Cerebellar nuclear complex (tissue), 1 donor: Measurements from ENCODE around the gene MBOAT1.

Source experiments
- DNase-seq, 2 experiments: peaks; one replicate each; lab custom pipeline; 2025; lab: John Stamatoyannopoulos, UW

MBOAT1 gene

GRCh38 chr6:20098267-20098876 is 113.9 kb downstream of the MBOAT1 start:
- no peak for DNase-seq

DNA sequence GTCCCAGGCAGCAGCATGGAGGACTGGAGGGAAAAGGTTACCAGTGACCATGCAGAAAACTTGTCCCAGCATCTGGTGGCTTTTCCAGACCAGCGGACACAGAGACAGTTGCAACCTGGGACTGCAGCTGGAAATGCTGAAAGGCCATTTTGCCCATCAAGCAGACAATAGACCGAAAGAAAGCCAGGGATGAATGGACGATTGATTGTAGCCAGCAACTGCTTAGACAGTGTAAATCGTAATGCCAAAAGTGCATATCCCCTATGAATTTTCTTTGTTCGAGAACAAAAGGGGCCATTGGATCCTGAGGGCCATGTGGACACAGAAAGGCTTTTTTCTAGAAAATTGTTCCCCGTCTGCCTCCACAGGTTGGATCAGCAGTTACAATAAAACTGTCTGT is 115.7 kb downstream of the MBOAT1 start:
- DNase-seq, result no peak

- DNase-seq, result no peak
These were observed 116.8 kb downstream of the MBOAT1 start for GRCh38 chr6:20095436-20095835.

DNA sequence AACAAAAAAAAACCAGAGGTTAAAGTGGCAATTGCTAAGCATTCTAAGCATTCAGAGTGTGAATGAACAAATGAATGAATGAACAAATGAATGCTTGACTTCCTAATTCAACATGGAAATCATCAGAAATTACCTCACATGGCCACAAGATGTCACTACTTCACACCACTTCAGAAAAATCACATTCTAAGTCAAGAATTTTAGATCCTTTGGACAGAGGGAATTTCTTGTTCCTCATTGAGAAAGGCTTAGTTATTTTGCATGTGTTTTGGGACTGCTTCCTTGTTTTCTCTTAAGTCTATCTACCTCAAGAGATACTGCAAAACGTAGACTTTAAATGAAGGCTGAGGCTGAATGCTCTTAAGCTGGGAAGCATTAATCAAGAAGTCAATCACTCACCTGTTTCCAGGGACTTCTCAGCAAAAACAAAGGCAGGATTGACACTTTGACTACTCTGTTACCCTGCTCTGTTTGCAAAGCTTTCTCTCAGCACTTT is 120.2 kb downstream of the MBOAT1 start:
- no peak for DNase-seq

DNA sequence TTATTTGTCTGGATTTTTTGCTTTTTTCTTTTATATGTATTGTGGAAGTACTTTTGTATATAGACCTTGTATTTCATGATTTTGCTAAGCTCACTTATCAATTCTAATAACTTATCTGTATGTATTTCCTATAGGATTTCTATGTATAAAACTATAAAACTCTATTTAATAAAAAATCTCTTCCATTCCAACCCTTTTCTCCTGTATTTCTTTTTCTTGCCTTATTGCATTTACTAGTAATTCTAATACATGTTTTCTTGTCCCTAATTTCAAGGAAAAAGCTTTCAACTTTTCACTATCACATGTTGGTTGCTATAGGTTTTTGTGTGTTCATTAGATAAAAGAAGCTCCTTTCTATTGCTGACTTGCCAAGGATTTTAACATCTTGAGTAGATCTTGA is 125.3 kb downstream of the MBOAT1 start:
- no peak for DNase-seq

DNA sequence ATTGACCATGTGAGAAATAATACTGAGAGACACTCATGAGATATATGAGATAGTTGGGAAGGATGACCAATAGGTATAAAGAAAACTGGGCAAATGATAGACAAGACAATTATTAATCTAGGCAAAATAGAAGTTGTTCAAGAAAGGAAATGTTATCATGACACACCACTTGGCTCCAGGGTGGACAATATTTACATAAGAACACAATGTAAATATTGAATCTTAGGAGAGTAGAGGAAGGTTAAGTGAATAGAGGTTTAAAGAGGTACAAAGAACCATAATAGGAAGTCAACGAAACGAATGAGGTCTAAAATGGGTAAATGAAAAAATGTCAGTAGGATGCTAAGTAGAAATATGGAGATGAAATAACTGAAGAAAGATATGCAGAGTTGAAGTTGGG is 126.5 kb downstream of the MBOAT1 start:
- DNase-seq, result no peak

DNA sequence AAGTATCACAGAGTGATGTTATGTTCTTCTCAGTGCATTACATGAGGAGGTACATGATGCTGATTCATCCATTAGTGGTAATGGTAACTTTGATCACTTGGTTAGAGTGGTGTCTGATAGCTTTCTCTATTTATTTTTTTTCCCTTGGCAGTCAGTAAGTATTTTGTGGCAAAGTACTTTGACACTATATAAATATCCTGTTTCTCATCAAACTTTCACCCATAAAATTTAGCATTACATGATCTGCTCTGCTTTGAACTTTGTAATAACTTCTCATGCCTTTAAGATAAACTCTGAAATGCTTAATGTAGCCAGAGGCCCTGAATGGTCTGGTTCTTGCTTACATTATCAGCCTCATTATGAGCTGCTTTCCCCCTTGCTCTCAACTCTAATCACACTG is 127.9 kb downstream of the MBOAT1 start:
- DNase-seq, result no peak

DNA sequence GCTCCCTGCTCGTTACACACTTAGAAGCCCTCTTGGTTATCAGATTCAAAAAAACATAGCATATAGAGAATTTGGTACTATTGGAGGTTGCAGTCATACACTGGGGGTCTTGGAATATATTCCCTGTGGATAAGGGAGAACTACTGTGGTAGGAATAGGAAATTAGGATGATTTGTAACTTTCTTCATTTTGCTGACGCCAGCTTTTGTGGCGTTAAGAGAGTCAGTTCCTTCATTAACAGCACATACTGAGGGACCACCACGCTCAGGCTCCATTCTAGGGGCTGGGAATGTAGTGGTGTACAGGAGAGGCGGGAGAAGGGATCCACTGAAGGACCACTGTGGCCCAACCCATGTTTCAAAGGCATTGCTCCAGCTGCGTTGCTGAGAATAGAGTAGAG is 140.3 kb downstream of the MBOAT1 start:
- no peak for DNase-seq

GRCh38 chr6:20070047-20070446 is 142.2 kb downstream of the MBOAT1 start:
- no peak for DNase-seq

GRCh38 chr6:20069021-20069522 is 143.2 kb downstream of the MBOAT1 start:
- DNase-seq, result no peak

GRCh38 chr6:20068421-20068988 is 143.8 kb downstream of the MBOAT1 start:
- DNase-seq, result no peak

GRCh38 chr6:20061952-20062351 is 150.3 kb downstream of the MBOAT1 start:
- no peak for DNase-seq

DNA sequence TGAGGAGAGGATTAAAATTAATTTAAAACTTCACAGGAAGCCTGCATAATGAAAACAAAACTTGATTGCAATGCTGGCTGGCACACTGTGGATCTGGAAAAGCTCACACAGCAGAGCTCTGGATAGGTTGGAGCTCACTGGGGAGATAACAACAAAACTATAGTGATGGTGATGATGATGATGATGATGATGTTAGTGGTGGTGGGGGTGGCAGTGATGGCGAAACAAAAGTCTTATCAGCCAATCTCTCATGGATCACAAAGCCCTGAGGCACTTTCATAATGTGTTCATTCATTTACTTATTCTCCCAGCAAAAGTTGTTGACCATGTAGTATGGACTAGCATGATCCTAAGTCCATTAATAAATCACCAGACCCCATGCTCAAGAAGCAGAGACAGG is 152.0 kb downstream of the MBOAT1 start:
- no peak for DNase-seq

GRCh38 chr6:20058912-20059311 is 153.4 kb downstream of the MBOAT1 start:
- no peak for DNase-seq

DNA sequence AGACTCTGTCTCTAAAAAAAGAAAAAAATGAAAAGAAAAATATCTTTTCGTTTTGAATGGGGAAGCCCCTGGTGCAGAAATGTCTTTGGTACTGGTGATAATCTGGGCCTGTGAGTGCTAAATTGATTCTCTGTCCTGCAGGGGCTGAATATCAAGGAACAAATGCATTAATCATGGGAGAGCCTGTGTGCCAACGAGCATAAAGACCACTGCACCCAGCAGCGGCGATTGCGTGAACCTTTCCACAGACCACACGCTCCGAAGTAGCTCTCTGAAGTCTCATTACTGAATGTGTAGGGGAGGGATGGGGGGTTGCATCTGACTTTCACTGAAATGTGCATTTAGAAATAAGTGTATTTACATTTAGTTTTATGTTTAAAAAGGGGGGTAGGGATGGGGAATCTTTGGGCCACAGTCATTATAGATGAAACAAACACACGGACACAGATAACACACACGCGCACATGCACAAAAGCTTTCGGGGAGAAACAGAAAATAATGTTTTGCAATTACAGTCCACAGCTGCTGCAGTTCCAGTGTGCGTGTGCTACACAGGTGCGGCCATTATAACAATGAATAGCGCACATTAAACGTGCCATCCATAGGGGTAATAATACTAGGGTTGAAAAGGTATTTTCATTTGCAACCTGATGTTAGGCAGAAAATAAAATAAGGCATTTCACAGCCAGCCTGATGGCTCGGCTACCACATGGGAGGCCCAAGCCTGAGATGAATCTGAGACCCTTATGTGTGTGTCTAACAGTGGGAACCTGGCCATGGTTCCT is 154.0 kb downstream of the MBOAT1 start:
- DNase-seq, result no peak

DNA sequence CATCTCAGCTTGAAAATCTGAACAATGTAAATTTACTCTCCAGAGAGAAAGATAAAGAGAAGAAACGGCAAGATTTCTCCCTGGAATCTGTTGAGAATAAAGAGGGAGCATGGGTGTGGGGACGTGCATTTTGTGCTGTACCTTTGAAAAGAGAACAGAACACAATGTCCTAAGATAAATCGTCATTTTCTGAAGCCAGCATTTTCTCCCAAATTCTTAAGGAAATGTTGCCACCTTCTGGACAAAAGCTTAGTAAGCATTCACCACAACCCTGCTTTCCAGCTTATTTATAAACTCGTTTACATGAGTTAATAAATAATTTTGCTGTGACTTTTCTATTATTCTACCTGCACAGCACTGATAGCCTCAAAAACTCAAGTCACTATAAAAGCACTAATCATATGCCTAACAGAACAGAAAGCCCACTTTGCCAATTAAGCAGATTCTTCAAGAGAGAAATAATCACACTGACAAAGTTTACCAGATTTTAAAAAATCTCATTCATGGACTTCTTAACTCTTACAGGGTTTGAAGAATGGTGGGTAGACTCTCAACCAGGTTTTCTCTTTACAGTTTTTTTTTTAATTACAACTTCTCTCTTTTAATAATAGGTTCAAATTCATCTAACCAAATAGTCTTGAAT is 155.8 kb downstream of the MBOAT1 start:
- DNase-seq, result peak in 1 of 2 experiments; percentile 1

- DNase-seq, result no peak
These were observed 156.4 kb downstream of the MBOAT1 start for GRCh38 chr6:20055916-20056315.
